Naive B cell (primary cell): ENCODE measurements around the gene FBXL13. TPM values are rescaled to one million over a fixed set of nuclear protein-coding genes. Genes with fewer than 3 reads are reported as not detected.
"Not testable (repeated sequence)": the region's sequence is repeated elsewhere in the genome, so short reads cannot be mapped to it uniquely, and the experiment has no call there.

Experiments
- ATAC-seq, 2 donors: fragments of 150-1000 bp; cut with Tn5 transposase; 2 replicates each; pipeline ENCODE4 v1.10.0; 2021; ENCODE audit warnings: low read depth in 2 of 2, mild to moderate bottlenecking in 2 of 2, moderate library complexity in 2 of 2
- DNase-seq: peaks from one replicate; pipeline ENCODE4 v3.0.0; 2022
- H3K27ac Mint-ChIP-seq, 6 donors: one replicate each; pipeline ENCODE4 v1.8.0; 2020 to 2022; ENCODE audit warnings: mild to moderate bottlenecking in 6 of 6, mixed read lengths in 6 of 6, moderate library complexity in 5 of 6, inconsistent platforms in 2 of 6
- H3K27me3 Mint-ChIP-seq, 3 donors: one replicate each; pipeline ENCODE4 v1.8.0; 2021 to 2022; ENCODE audit warnings: mixed read lengths in 3 of 3, mild to moderate bottlenecking in 1 of 3
- H3K36me3 Mint-ChIP-seq, 2 donors: one replicate each; pipeline ENCODE4 v1.8.0; 2020 to 2022; ENCODE audit warnings: mixed read lengths in 2 of 2, inconsistent platforms in 1 of 2, mild to moderate bottlenecking in 1 of 2
- H3K4me1 Mint-ChIP-seq, 3 donors: one replicate each; pipeline ENCODE4 v1.8.0; 2020 to 2022; ENCODE audit warnings: mixed read lengths in 3 of 3, inconsistent platforms in 1 of 3, mild to moderate bottlenecking in 1 of 3, moderate library complexity in 1 of 3
- H3K4me3 Mint-ChIP-seq, 8 donors: one replicate each; pipeline ENCODE4 v1.8.0; 2020 to 2022; ENCODE audit warnings: mild to moderate bottlenecking in 8 of 8, mixed read lengths in 8 of 8, moderate library complexity in 8 of 8, inconsistent platforms in 2 of 8
- H3K9me3 Mint-ChIP-seq, 7 donors: one replicate each; pipeline ENCODE4 v1.8.0; 2020 to 2022; ENCODE audit warnings: mixed read lengths in 7 of 7, mild to moderate bottlenecking in 5 of 7, inconsistent platforms in 2 of 7, moderate library complexity in 1 of 7
- polyA plus RNA-seq, 6 donors: library from polyadenylated mRNA; unstranded; fragments of 300-500 nt; fragmentation: Illumina TruSeq; gene quantifications; one replicate each; pipeline ENCODE4 v1.2.3, GENCODE V29; 2021; ENCODE audit warnings: low read depth in 6 of 6

FBXL13 gene
- polyA plus RNA-seq, 6 donors from 2014 or later, result 0.45 to 1.8 (median 0.72) TPM; not detected in 1

- Mint-ChIP-seq H3K4me1 (no peaks in the 10 kb centered on the region), H3K4me3 (no peak overlapping the region), H3K36me3 (peaks cover 8 to 24% of the 10 kb centered on the region in 2 donors), H3K27ac (no peak overlapping the region), H3K27me3 (no peaks in the 10 kb centered on the region), H3K9me3 (peaks cover 0 to 2% (median 0%) of the 10 kb centered on the region in 7 donors)
- DNase-seq (no peak), ATAC-seq (no peak)
These were observed 245.5 kb downstream of the FBXL13 start for GRCh38 chr7:102829075-102829474.

DNA sequence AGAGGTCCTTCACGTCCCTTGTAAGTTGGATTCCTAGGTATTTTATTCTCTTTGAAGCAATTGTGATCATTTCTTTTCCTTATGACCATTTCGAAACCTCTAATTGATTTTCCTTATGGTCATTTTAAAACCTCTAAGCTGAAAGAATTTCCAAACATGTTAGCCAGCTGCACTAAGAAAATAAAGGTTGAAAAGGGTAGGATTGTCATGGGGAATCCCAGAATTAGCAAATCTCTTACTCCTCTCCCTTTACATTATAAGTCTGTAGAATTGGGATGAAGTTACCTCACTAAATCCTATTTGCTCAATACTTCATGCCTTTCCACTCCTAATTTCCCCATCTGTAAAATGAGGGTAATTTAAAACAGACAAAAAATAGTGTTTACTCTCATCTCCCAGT lies 246.3 kb downstream of the FBXL13 start:
- H3K9me3 Mint-ChIP-seq, result peaks cover 0 to 2% (median 0%) of the 10 kb centered on the region in 7 donors
- H3K4me3 Mint-ChIP-seq, result no peak overlapping the region
- no peaks in the 10 kb centered on the region for H3K4me1 Mint-ChIP-seq
- DNase-seq, result no peak
- H3K27me3 Mint-ChIP-seq, result no peaks in the 10 kb centered on the region
- no peak overlapping the region for H3K27ac Mint-ChIP-seq
- peaks cover 8 to 27% of the 10 kb centered on the region in 2 donors for H3K36me3 Mint-ChIP-seq
- no peak for ATAC-seq

DNA sequence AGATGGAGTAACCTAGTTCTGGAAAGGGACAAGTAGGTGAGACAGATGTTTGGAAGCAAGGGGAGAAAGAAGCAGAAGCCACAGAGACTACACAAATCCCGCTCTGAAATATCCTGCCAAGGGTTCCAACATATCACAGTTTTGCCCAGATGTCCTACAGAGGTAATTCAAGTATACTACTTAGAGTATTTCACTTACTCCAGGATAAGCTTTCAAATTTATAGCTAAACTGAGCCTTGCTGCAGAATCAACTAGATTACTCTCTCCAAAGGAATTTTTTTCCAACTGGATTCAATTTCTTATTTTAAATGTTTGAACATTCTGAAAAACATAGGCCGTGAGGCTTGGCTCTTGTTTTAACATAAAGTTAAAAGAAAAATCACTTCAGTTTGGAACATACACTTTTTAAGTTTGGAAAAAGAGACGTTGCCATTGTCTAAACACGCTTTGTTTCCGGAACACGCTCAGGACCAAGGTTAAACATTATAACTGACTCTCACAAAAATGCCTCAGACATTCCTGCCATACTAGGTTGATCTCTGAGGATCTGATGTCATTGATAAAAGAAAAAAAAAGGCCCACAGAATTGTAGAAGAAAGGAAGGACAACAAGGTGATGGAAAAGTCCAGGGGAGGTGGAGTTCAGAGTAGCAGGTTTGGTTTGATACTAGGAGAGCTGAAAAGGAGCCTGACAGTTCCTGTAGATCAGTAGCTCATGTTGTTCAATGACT lies 251.0 kb downstream of the FBXL13 start:
- Mint-ChIP-seq H3K27ac (no peak overlapping the region), H3K9me3 (peaks cover 0 to 2% (median 0%) of the 10 kb centered on the region in 7 donors), H3K27me3 (no peaks in the 10 kb centered on the region), H3K4me3 (no peak overlapping the region), H3K4me1 (no peaks in the 10 kb centered on the region), H3K36me3 (peaks cover 0 to 25% of the 10 kb centered on the region in 2 donors)
- DNase-seq, result no peak
- no peak for ATAC-seq

DNA sequence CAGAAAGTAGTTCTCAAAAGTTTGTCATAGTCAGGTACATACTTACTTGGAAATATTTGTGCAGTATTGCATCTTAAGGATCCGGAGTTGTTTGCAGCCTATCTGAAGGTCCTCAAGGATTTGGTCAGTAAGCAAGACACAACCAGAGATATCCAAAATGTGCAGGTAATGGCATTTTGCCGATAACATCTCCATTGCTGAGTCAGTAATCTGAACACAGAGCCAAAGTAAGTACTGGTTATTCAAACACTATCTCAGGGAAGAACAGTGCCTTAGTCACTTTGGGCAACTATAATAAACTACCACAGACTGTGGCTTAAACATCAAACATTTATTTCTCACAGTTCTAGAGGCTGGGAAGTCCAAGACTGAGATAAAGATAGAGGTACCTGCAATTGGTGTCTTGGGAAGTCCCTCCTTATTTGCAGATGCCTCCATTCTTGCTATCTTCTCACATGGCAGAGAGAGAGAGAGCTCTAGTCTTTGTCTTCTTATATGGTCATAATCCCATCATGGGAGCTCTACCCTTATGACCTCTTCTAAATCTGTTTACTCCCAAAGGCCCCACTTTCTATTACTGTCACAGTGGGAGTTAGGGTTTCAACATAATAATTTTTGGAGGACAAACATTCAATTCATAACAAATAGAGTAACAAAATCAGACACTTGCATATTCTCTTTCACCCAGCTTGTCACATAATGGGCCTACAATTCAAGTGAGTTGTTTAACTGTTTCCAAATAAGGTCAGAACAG lies 252.4 kb downstream of the FBXL13 start:
- Mint-ChIP-seq H3K27me3 (no peaks in the 10 kb centered on the region), H3K4me1 (no peaks in the 10 kb centered on the region), H3K36me3 (peaks cover 0 to 23% of the 10 kb centered on the region in 2 donors), H3K9me3 (no peaks in the 10 kb centered on the region), H3K4me3 (no peak overlapping the region), H3K27ac (no peak overlapping the region)
- DNase-seq, result no peak
- ATAC-seq, result no peak

GRCh38 chr7:102819151-102819550 lies 255.4 kb downstream of the FBXL13 start:
- ATAC-seq (no peak), DNase-seq (no peak)
- H3K27me3 Mint-ChIP-seq, result no peaks in the 10 kb centered on the region
- H3K9me3 Mint-ChIP-seq, result no peaks in the 10 kb centered on the region
- no peak overlapping the region for H3K27ac Mint-ChIP-seq
- no peak overlapping the region for H3K4me3 Mint-ChIP-seq
- H3K36me3 Mint-ChIP-seq, result peaks cover 0 to 20% of the 10 kb centered on the region in 2 donors
- no peaks in the 10 kb centered on the region for H3K4me1 Mint-ChIP-seq

DNA sequence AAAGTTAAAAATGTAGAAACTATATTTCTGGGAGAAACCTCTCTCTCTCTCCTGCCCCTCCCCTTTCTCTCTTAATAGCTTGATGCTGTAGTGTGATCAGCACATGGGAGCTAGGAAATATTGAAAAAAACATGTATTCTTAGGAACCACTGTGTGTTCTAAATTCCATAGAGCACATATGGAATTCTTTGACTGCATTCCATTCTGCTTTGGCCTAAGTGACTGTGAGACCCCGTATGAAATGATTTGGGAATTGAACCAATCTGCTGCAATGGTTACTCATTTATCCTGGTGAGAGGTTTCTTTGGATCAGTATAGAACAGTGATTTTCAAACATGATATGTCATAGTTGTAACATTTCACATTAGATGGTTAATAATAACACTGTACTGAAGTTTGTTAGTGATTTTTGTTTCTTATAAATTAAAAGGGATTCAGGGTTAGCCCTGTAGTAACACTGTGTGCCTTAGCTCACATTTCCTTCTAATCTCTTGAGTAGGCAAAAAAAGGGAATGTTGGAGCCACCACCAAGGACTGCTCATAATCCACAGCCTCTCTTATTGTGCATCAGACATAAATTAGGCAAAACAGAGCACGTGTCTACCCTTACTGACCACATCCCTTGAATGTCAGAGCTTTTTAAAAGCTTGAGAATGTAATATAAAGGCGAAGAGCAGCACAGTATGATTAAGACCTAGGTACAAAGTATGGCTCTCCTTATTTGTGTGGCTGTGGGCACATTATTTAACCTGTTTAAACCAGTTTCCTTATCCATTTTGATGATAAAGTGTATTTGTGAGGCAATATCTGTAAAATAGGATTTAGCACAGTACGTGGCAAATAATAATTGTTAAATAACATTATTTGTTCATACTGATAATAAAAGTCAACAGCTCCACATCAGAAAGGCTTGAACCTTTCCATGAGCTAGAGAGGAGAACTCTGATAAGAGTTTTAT lies 256.7 kb downstream of the FBXL13 start:
- Mint-ChIP-seq H3K4me3 (no peak overlapping the region), H3K27ac (peak overlapping the region in 1 of 6 donors; percentile 47), H3K27me3 (no peaks in the 10 kb centered on the region), H3K4me1 (no peaks in the 10 kb centered on the region), H3K36me3 (peaks cover 0 to 16% of the 10 kb centered on the region in 2 donors), H3K9me3 (no peaks in the 10 kb centered on the region)
- ATAC-seq, result no peak
- DNase-seq, result no peak

- H3K4me3 Mint-ChIP-seq, result no peak overlapping the region
- no peak for DNase-seq
- peaks cover 0 to 8% (median 0%) of the 10 kb centered on the region in 3 donors for H3K4me1 Mint-ChIP-seq
- H3K27me3 Mint-ChIP-seq, result no peaks in the 10 kb centered on the region
- peaks cover 0 to 2% of the 10 kb centered on the region in 2 donors for H3K36me3 Mint-ChIP-seq
- H3K27ac Mint-ChIP-seq, result no peak overlapping the region
- no peak for ATAC-seq
- H3K9me3 Mint-ChIP-seq, result no peaks in the 10 kb centered on the region
These were observed 260.5 kb downstream of the FBXL13 start for GRCh38 chr7:102814025-102814471.

DNA sequence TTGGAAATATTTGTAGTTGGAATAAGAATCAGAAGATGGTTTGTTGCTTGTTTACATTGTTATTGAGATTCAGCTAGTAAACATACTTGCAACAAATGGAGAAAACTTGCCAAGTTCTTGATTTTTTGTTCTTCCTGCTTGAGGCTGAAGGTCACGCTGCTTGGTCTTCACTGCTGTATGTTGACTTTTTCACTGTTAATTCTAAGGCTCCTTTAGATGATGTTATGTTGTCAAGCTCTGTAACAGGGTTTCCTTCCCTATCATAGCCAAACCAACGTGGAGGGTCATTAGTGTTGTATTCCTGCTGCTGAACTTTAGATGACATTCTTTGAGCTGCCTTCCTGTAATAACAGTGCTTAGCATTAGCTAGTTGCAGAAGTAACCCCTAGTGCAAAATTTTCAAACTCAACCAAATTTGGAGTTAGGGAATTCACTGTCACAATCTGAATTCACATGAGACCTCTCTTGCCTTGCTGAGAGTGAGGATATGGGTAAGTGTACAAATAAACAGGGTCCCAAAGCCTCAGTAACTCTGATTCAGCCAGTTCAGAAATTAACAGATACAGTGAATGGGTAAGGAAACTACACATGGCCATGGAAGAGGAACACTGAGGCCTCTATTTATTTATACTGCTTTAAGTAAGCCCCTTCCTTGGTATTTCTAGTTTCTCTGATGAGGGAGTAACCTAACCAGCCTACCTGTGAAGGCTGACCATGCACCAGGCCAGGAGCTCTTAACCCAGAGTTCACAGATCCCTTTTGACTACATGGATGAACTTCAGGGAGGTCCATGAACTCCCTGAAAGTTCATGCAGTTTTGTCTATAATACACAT lies 261.2 kb downstream of the FBXL13 start:
- Mint-ChIP-seq H3K4me1 (peaks cover 0 to 8% (median 0%) of the 10 kb centered on the region in 3 donors), H3K4me3 (no peak overlapping the region), H3K27ac (peak overlapping the region in 1 of 6 donors; percentile 61), H3K9me3 (no peaks in the 10 kb centered on the region), H3K27me3 (no peaks in the 10 kb centered on the region), H3K36me3 (peaks cover 0 to 5% of the 10 kb centered on the region in 2 donors)
- ATAC-seq (no peak), DNase-seq (no peak)

DNA sequence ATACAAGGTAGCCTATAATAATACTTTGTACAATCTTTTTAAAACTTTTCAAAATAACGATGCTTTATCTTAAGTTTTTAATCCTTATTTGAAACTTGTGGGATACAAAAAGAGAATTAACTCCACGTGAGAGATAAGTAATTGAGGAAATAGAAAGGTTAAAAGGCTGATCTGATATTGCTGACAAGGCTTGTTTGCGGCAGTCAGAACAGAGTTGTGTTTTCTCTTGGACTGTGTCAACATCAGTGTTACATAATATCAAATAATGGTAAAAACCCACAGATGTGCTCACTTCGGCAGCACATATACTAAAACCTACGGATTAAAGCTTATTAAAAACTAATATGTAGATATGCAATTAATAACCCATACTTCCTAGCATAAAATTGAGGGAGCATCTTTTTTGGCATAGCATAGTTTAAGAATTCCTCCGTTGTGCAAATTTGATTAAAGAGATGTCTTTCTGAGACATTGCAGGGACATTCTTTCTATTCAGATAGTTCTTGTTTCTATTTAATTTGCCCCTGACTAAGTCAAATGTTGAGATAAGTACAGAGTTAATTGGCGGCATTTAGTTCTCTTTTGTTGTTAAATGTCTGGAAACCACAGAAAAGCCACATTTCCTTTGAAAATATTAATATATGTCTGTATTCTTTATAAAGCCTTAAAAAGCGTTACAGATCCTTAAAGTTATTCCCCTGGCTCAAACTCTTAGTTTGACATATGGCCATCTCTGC lies 262.5 kb downstream of the FBXL13 start:
- no peak overlapping the region for H3K4me3 Mint-ChIP-seq
- no peaks in the 10 kb centered on the region for H3K9me3 Mint-ChIP-seq
- H3K4me1 Mint-ChIP-seq, result peaks cover 0 to 8% (median 0%) of the 10 kb centered on the region in 3 donors
- peaks cover 0 to 8% of the 10 kb centered on the region in 2 donors for H3K36me3 Mint-ChIP-seq
- H3K27me3 Mint-ChIP-seq, result no peaks in the 10 kb centered on the region
- DNase-seq (no peak), ATAC-seq (no peak)
- no peak overlapping the region for H3K27ac Mint-ChIP-seq

- Mint-ChIP-seq H3K27ac (no peak overlapping the region), H3K36me3 (peaks cover 0 to 8% of the 10 kb centered on the region in 2 donors), H3K4me3 (no peak overlapping the region), H3K9me3 (no peaks in the 10 kb centered on the region), H3K4me1 (peaks cover 0 to 8% (median 0%) of the 10 kb centered on the region in 3 donors), H3K27me3 (no peaks in the 10 kb centered on the region)
- DNase-seq (no peak), ATAC-seq (no peak)
These were observed 263.7 kb downstream of the FBXL13 start for GRCh38 chr7:102810916-102811315.

- H3K36me3 Mint-ChIP-seq, result peaks cover 0 to 8% of the 10 kb centered on the region in 2 donors
- no peak overlapping the region for H3K4me3 Mint-ChIP-seq
- H3K9me3 Mint-ChIP-seq, result peaks cover 0 to 12% (median 0%) of the 10 kb centered on the region in 7 donors
- H3K27ac Mint-ChIP-seq, result peak overlapping the region in 2 of 6 donors; percentile 65 to 89
- peaks cover 0 to 6% (median 0%) of the 10 kb centered on the region in 3 donors for H3K4me1 Mint-ChIP-seq
- no peaks in the 10 kb centered on the region for H3K27me3 Mint-ChIP-seq
- ATAC-seq (no peak), DNase-seq (no peak)
These were observed 268.0 kb downstream of the FBXL13 start for GRCh38 chr7:102806613-102807012.

DNA sequence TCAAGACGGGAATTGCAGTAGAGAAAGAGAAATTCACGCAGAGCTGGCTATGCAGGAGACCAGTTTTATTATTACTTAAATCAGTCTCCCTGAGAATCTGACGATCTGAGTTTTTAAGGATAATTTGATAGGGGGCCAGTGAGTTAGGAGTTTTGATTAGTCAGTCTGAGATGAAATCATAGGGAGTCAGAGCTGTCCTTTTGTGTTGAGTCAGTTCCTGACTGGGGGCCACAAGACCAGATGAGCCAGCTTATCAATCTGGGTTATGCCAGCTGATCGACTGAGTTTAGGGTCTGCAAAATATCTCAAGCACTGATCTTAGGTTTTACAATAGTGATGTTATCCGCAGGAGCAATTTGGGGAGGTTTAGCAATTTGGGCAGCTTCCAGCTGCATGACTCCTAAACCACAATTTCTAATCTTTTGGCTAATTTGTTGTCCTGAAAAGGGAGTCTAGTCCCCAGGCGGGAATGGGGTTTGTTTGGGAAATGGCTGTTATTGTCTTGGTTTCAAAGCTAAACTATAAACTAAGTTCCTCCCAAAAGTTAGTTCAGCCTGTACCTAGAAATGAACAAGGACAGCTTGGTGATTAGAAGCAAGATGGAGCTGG lies 278.5 kb downstream of the FBXL13 start:
- not testable (repeated sequence) for DNase-seq, H3K4me3 Mint-ChIP-seq, H3K27ac Mint-ChIP-seq, H3K9me3 Mint-ChIP-seq, H3K4me1 Mint-ChIP-seq, H3K27me3 Mint-ChIP-seq, H3K36me3 Mint-ChIP-seq, ATAC-seq
